Gastrocnemius medialis (tissue), 4 donors: ENCODE data around the gene TERT. TPM values are rescaled to one million over a fixed set of nuclear protein-coding genes. Genes with fewer than 3 reads are reported as not detected.
"Not testable (repeated sequence)": the region's sequence is repeated elsewhere in the genome, so short reads cannot be mapped to it uniquely, and the experiment has no call there.

ENCODE experiments used
- ATAC-seq, 2 donors: fragments of 150-250 bp; one replicate each; pipeline ENCODE4 v1.9.1; 2016
- DNase-seq, 2 donors: peaks; one replicate each; pipeline ENCODE4 v3.0.0-alpha.2; 2019
- H3K27ac ChIP-seq, 4 donors: fragments of 200-600 bp; sonication (generic); 1 replicate in 1 of 4; 2 replicates in 3 of 4; pipeline ENCODE4 v1.5.1; 2016 to 2018; ENCODE audit warnings: mild to moderate bottlenecking in 2 of 4, moderate library complexity in 1 of 4
- H3K27me3 ChIP-seq, 3 donors: fragments of 200-600 bp; sonication (generic) in 2 of 3; 1 replicate in 1 of 3; 2 replicates in 2 of 3; pipeline versions ENCODE4 v1.5.1 to v1.6.0; 2016 to 2019; ENCODE audit warnings: mild to moderate bottlenecking in 1 of 3, moderate library complexity in 1 of 3
- H3K36me3 ChIP-seq, 2 donors: fragments of 200-600 bp; sonication (generic) in 1 of 2; one replicate each; pipeline ENCODE4 v1.5.1; 2017 to 2018
- H3K4me1 ChIP-seq, 2 donors: fragments of 200-600 bp; sonication (generic) in 1 of 2; one replicate each; pipeline ENCODE4 v1.5.1; 2016 to 2017; ENCODE audit warnings: mild to moderate bottlenecking in 2 of 2
- H3K4me3 ChIP-seq, 4 donors: fragments of 200-600 bp; sonication (generic) in 3 of 4; 1 replicate in 1 of 4; 2 replicates in 3 of 4; pipeline ENCODE4 v1.5.1; 2016 to 2019; ENCODE audit warnings: mild to moderate bottlenecking in 2 of 4
- H3K9me3 ChIP-seq, 3 donors: fragments of 200-600 bp; sonication (generic) in 2 of 3; 1 replicate in 1 of 3; 2 replicates in 2 of 3; pipeline ENCODE4 v1.5.1; 2016 to 2019
- CTCF ChIP-seq, 5 experiments: fragments of 450-650 bp in 3 of 5; fragments of 200-600 bp in 2 of 5; sonication (generic) in 2 of 5; IDR thresholded peaks in 4 of 5; conservative IDR thresholded peaks in 1 of 5; 1 replicate in 4 of 5; 2 replicates in 1 of 5; pipeline ENCODE4 v1.5.1; 2016 to 2019; ENCODE audit warnings: antibody characterized with exemption in 5 of 5, mild to moderate bottlenecking in 3 of 5, moderate library complexity in 3 of 5
- POLR2A ChIP-seq, 2 donors: fragments of 450-650 bp; IDR thresholded peaks; one replicate each; pipeline ENCODE4 v1.6.1; 2017; ENCODE audit warnings: antibody characterized with exemption in 2 of 2, mild to moderate bottlenecking in 2 of 2, moderate library complexity in 2 of 2
- in situ Hi-C, 4 donors: fragments of 200-750 bp; cut with MboI; loops; one replicate each; pipeline versions ENCODE4 v1.15.0 to v1.8.0; 2017; ENCODE audit warnings: low sequenced_read_pairs in 4 of 4
- intact Hi-C: fragments of 100-400 bp; cut with DNase I; formaldehyde crosslinking; loops from one replicate; pipeline ENCODE4 v1.15.1; 2023; ENCODE audit warnings: low total_unique reads
- total RNA-seq, 4 donors: library from RNA; depleted of rRNA; stranded (reverse); fragments of >200 nt; gene quantifications; one replicate each; pipeline versions ENCODE4 v1.1.0 to v1.2.3, GENCODE V29; 2016

TERT gene
- total RNA-seq, 4 donors from 2014 or later: not detected

GRCh38 chr5:1277331-1277730 lies 17.5 kb downstream of the TERT start:
- no peak overlapping the region for H3K27ac ChIP-seq
- H3K27me3 ChIP-seq: no peaks in the 10 kb centered on the region
- ATAC-seq (no peak), DNase-seq (no peak)
- in situ Hi-C loops: no loop called here
- no peaks in the 10 kb centered on the region for H3K36me3 ChIP-seq
- no peak overlapping the region for H3K4me3 ChIP-seq
- no peaks in the 10 kb centered on the region for H3K4me1 ChIP-seq
- TF ChIP-seq POLR2A (IDR thresholded peaks at IDR 0.05): no peak
- TF ChIP-seq CTCF (IDR thresholded peaks at IDR 0.05 in 4 of 5, conservative IDR thresholded peaks at IDR 0.05 in 1 of 5): no peak
- intact Hi-C loops: no loop called here
- no peaks in the 10 kb centered on the region for H3K9me3 ChIP-seq

GRCh38 chr5:1276930-1277329 lies 17.9 kb downstream of the TERT start:
- in situ Hi-C loops (no loop called here), intact Hi-C loops (no loop called here)
- TF ChIP-seq POLR2A (IDR thresholded peaks at IDR 0.05) (no peak), CTCF (IDR thresholded peaks at IDR 0.05 in 4 of 5, conservative IDR thresholded peaks at IDR 0.05 in 1 of 5) (no peak)
- no peak overlapping the region for H3K27ac ChIP-seq
- H3K9me3 ChIP-seq: no peaks in the 10 kb centered on the region
- no peaks in the 10 kb centered on the region for H3K4me1 ChIP-seq
- no peaks in the 10 kb centered on the region for H3K36me3 ChIP-seq
- DNase-seq: no peak
- H3K4me3 ChIP-seq: no peak overlapping the region
- ATAC-seq: no peak
- H3K27me3 ChIP-seq: no peaks in the 10 kb centered on the region

- DNase-seq, H3K36me3 ChIP-seq, H3K4me1 ChIP-seq, H3K27me3 ChIP-seq, H3K9me3 ChIP-seq, intact Hi-C loops, in situ Hi-C loops, H3K27ac ChIP-seq, ATAC-seq, H3K4me3 ChIP-seq: not testable (repeated sequence)
These were observed 19.2 kb downstream of the TERT start for GRCh38 chr5:1275397-1276391.

- in situ Hi-C loops (no loop called here), intact Hi-C loops (no loop called here)
- ATAC-seq: no peak
- Histone ChIP-seq H3K4me3 (no peak overlapping the region), H3K36me3 (no peaks in the 10 kb centered on the region), H3K9me3 (no peaks in the 10 kb centered on the region), H3K4me1 (no peaks in the 10 kb centered on the region), H3K27ac (no peak overlapping the region), H3K27me3 (no peaks in the 10 kb centered on the region)
- no peak for DNase-seq
- TF ChIP-seq CTCF (IDR thresholded peaks at IDR 0.05 in 4 of 5, conservative IDR thresholded peaks at IDR 0.05 in 1 of 5): no peak
- TF ChIP-seq POLR2A (IDR thresholded peaks at IDR 0.05): no peak
These were observed 20.4 kb downstream of the TERT start for GRCh38 chr5:1274471-1274870.

- H3K27me3 ChIP-seq: no peaks in the 10 kb centered on the region
- DNase-seq (no peak), ATAC-seq (no peak)
- no peak overlapping the region for H3K27ac ChIP-seq
- no peaks in the 10 kb centered on the region for H3K36me3 ChIP-seq
- H3K4me3 ChIP-seq: no peak overlapping the region
- in situ Hi-C loops: no loop called here
- intact Hi-C loops: no loop called here
- TF ChIP-seq POLR2A (IDR thresholded peaks at IDR 0.05): no peak
- no peak for TF ChIP-seq CTCF (IDR thresholded peaks at IDR 0.05 in 4 of 5, conservative IDR thresholded peaks at IDR 0.05 in 1 of 5)
- H3K9me3 ChIP-seq: no peaks in the 10 kb centered on the region
- H3K4me1 ChIP-seq: no peaks in the 10 kb centered on the region
These were observed 21.1 kb downstream of the TERT start for GRCh38 chr5:1273745-1274144.
